CD4-positive, alpha-beta T cell (primary cell): ENCODE results near the gene AGBL4. TPM values are rescaled to one million over a fixed set of nuclear protein-coding genes. Genes with fewer than 3 reads are reported as not detected.

Source experiments
- ATAC-seq: fragments of 200-7000 bp; cut with Tn5 transposase; one replicate; pipeline ENCODE4 v1.10.0; 2022; ENCODE audit warnings: mild to moderate bottlenecking; ENCODE audit not compliant: poor library complexity
- CTCF ChIA-PET: fragments of 350-600 bp; sonication (Branson Sonifier 250); formaldehyde crosslinking; loops from one replicate; lab custom pipeline; 2021; ENCODE audit warnings: antibody characterized with exemption, inconsistent platforms; lab: Charles Lee
- POLR2A ChIA-PET: fragments of 350-600 bp; sonication (Branson Sonifier 250); formaldehyde crosslinking; loops from one replicate; lab custom pipeline; 2021; ENCODE audit warnings: antibody characterized with exemption, inconsistent platforms; lab: Charles Lee
- DNase-seq, 14 experiments: peaks; one replicate each; pipeline ENCODE4 v3.0.0-alpha.2; 2013 to 2020; ENCODE audit warnings: mixed read lengths in 2 of 14
- H3K27ac ChIP-seq, 2 donors: one replicate each; pipeline versions ENCODE4 v1.5.1 to v1.7.0; 2013; ENCODE audit warnings: low read length in 2 of 2, low read depth in 1 of 2, mild to moderate bottlenecking in 1 of 2
- H3K27me3 ChIP-seq, 2 experiments: 1 replicate in 1 of 2; 2 replicates in 1 of 2; pipeline versions ENCODE4 v1.6.1 to v1.7.0; 2013; ENCODE audit warnings: low read length in 2 of 2, control low read depth in 1 of 2, mild to moderate bottlenecking in 1 of 2, moderate library complexity in 1 of 2; ENCODE audit not compliant: insufficient read depth in 2 of 2, control insufficient read depth in 1 of 2
- H3K36me3 ChIP-seq: one replicate; pipeline ENCODE4 v1.6.1; 2013; ENCODE audit warnings: low read length, control low read depth; ENCODE audit not compliant: insufficient read depth
- H3K4me1 ChIP-seq: one replicate; pipeline ENCODE4 v1.6.1; 2013; ENCODE audit warnings: low read length, control low read depth; ENCODE audit not compliant: insufficient read depth
- H3K4me3 ChIP-seq: one replicate; pipeline ENCODE4 v1.5.1; 2013; ENCODE audit warnings: mild to moderate bottlenecking, low read length, moderate library complexity
- H3K9me3 ChIP-seq, 2 experiments: 1 replicate in 1 of 2; 2 replicates in 1 of 2; pipeline versions ENCODE4 v1.6.1 to v1.7.0; 2013; ENCODE audit warnings: low read length in 2 of 2, mild to moderate bottlenecking in 2 of 2, control low read depth in 1 of 2, moderate library complexity in 1 of 2; ENCODE audit not compliant: control insufficient read depth in 1 of 2, insufficient read depth in 1 of 2
- H3K27ac Mint-ChIP-seq: one replicate; pipeline ENCODE4 v1.8.0; 2020; ENCODE audit warnings: mixed read lengths
- H3K27me3 Mint-ChIP-seq: one replicate; pipeline ENCODE4 v1.8.0; 2021; ENCODE audit warnings: mixed read lengths
- H3K36me3 Mint-ChIP-seq: one replicate; pipeline ENCODE4 v1.8.0; 2021; ENCODE audit warnings: low read depth, mixed read lengths
- H3K4me1 Mint-ChIP-seq: one replicate; pipeline ENCODE4 v1.8.0; 2021; ENCODE audit warnings: low read depth, mixed read lengths
- H3K4me3 Mint-ChIP-seq: one replicate; pipeline ENCODE4 v1.8.0; 2020; ENCODE audit warnings: mild to moderate bottlenecking, mixed read lengths
- H3K9me3 Mint-ChIP-seq: one replicate; pipeline ENCODE4 v1.8.0; 2020; ENCODE audit warnings: mixed read lengths
- intact Hi-C, 2 experiments: fragments of 100-400 bp; cut with DNase I in 1 of 2; cut with micrococcal nuclease in 1 of 2; formaldehyde crosslinking; loops; one replicate each; pipeline versions ENCODE4 v1.15.1 to v1.9.0; 2023 to 2025; cut with DNase I, micrococcal nuclease
- total RNA-seq, 174 experiments: library from RNA in 2 of 174; stranded (reverse) in 2 of 174; gene quantifications; one replicate each; pipeline ENCODE4 v1.2.3 and lab custom pipeline; 2021 to 2026
- TF ChIP-seq, protein P1 (sequence below): fragments of 200-600 bp; IDR thresholded peaks from one replicate; pipeline ENCODE4 v1.8.0; 2022; ENCODE audit warnings: antibody characterized with exemption, mild to moderate bottlenecking

AGBL4 gene
- total RNA-seq, 2 experiments from 2014 or later = 0.11 TPM; not detected in 1

DNA sequence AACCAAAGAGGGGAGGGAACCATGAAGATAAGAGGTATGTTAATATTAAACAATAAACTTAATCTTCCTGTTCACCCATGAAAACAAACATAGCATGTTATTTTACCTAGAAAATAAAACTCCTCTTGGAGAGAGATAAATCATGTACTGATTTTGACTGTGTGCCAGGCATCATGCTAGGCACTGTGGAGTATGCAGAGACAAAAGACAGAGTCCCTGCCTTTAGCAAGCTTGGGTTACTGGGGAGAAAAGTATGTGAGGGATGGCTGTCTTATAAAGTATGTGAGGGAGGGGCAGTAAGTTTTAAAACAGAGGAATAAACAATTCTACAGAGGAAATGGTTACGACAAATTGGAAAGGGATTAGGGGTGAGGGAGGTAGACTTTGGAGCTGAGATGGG, 1117.6 kb downstream of the AGBL4 start:
- Mint-ChIP-seq H3K9me3 (no peaks in the 10 kb centered on the region), H3K4me3 (no peak overlapping the region), H3K27me3 (peaks cover 13% of the 10 kb centered on the region), H3K27ac (no peak overlapping the region), H3K36me3 (no peaks in the 10 kb centered on the region), H3K4me1 (no peaks in the 10 kb centered on the region)
- ATAC-seq (no peak), DNase-seq (no peak)
- intact Hi-C loops = no loop called here
- TF ChIP-seq, protein P1, sequence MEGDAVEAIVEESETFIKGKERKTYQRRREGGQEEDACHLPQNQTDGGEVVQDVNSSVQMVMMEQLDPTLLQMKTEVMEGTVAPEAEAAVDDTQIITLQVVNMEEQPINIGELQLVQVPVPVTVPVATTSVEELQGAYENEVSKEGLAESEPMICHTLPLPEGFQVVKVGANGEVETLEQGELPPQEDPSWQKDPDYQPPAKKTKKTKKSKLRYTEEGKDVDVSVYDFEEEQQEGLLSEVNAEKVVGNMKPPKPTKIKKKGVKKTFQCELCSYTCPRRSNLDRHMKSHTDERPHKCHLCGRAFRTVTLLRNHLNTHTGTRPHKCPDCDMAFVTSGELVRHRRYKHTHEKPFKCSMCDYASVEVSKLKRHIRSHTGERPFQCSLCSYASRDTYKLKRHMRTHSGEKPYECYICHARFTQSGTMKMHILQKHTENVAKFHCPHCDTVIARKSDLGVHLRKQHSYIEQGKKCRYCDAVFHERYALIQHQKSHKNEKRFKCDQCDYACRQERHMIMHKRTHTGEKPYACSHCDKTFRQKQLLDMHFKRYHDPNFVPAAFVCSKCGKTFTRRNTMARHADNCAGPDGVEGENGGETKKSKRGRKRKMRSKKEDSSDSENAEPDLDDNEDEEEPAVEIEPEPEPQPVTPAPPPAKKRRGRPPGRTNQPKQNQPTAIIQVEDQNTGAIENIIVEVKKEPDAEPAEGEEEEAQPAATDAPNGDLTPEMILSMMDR = no peak
- ChIA-PET POLR2A (no interaction called here), CTCF (no interaction called here)
- Histone ChIP-seq H3K27me3 (no peaks in the 10 kb centered on the region), H3K4me1 (no peaks in the 10 kb centered on the region), H3K27ac (no peak overlapping the region), H3K9me3 (no peaks in the 10 kb centered on the region), H3K4me3 (no peak overlapping the region), H3K36me3 (no peaks in the 10 kb centered on the region)

GRCh38 chr1:48903291-48903690, 1120.5 kb downstream of the AGBL4 start:
- TF ChIP-seq, protein P1 = no peak
- H3K27ac ChIP-seq = no peak overlapping the region
- H3K9me3 ChIP-seq = no peaks in the 10 kb centered on the region
- Mint-ChIP-seq H3K27me3 (peaks cover 13% of the 10 kb centered on the region), H3K4me3 (no peak overlapping the region), H3K9me3 (no peaks in the 10 kb centered on the region), H3K27ac (no peak overlapping the region), H3K4me1 (no peaks in the 10 kb centered on the region), H3K36me3 (no peaks in the 10 kb centered on the region)
- DNase-seq (no peak), ATAC-seq (no peak)
- ChIA-PET CTCF (no interaction called here), POLR2A (no interaction called here)
- no peaks in the 10 kb centered on the region for H3K27me3 ChIP-seq
- no peaks in the 10 kb centered on the region for H3K4me1 ChIP-seq
- H3K4me3 ChIP-seq = no peak overlapping the region
- H3K36me3 ChIP-seq = no peaks in the 10 kb centered on the region
- intact Hi-C loops = no loop called here

- no peak overlapping the region for H3K27ac ChIP-seq
- POLR2A ChIA-PET = no interaction called here
- Mint-ChIP-seq H3K27me3 (peaks cover 7% of the 10 kb centered on the region), H3K4me3 (no peak overlapping the region), H3K36me3 (no peaks in the 10 kb centered on the region), H3K4me1 (no peaks in the 10 kb centered on the region), H3K9me3 (no peaks in the 10 kb centered on the region), H3K27ac (no peak overlapping the region)
- intact Hi-C loops = no loop called here
- no peaks in the 10 kb centered on the region for H3K36me3 ChIP-seq
- H3K27me3 ChIP-seq = no peaks in the 10 kb centered on the region
- ATAC-seq (no peak), DNase-seq (no peak)
- H3K9me3 ChIP-seq = no peaks in the 10 kb centered on the region
- no peak overlapping the region for H3K4me3 ChIP-seq
- H3K4me1 ChIP-seq = no peaks in the 10 kb centered on the region
- TF ChIP-seq, protein P1 = no peak
- CTCF ChIA-PET = no interaction called here
Observed at GRCh38 chr1:48898894-48899293, 1124.9 kb downstream of the AGBL4 start.
